Measurements from ENCODE around the gene RANBP1.

DNA sequence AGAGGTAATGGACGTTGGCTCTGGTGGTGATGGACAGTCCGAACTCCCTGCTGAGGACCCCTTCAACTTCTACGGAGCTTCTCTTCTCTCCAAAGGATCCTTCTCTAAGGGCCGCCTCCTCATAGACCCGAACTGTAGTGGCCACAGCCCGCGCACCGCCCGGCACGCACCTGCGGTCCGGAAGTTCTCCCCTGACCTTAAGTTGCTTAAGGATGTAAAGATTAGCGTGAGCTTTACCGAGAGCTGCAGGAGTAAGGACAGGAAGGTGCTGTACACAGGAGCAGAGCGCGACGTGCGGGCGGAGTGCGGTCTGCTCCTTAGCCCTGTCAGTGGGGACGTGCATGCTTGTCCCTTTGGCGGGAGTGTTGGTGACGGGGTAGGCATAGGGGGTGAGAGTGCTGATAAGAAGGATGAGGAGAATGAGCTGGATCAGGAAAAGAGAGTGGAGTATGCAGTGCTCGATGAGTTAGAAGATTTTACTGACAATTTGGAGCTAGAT lies 29.8 kb upstream of the RANBP1 start:
- TF ChIP-seq, protein P1, sequence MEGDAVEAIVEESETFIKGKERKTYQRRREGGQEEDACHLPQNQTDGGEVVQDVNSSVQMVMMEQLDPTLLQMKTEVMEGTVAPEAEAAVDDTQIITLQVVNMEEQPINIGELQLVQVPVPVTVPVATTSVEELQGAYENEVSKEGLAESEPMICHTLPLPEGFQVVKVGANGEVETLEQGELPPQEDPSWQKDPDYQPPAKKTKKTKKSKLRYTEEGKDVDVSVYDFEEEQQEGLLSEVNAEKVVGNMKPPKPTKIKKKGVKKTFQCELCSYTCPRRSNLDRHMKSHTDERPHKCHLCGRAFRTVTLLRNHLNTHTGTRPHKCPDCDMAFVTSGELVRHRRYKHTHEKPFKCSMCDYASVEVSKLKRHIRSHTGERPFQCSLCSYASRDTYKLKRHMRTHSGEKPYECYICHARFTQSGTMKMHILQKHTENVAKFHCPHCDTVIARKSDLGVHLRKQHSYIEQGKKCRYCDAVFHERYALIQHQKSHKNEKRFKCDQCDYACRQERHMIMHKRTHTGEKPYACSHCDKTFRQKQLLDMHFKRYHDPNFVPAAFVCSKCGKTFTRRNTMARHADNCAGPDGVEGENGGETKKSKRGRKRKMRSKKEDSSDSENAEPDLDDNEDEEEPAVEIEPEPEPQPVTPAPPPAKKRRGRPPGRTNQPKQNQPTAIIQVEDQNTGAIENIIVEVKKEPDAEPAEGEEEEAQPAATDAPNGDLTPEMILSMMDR (IDR thresholded peaks at IDR 0.05) = no peak
- TF ChIP-seq POLR2AphosphoS5 (IDR thresholded peaks at IDR 0.05) (no peak), EP300 (IDR thresholded peaks at IDR 0.05) (no peak), POLR2A (IDR thresholded peaks at IDR 0.05; ENCODE audit: low read depth) (no peak)
